ENCODE results near the gene WDR1.

DNA sequence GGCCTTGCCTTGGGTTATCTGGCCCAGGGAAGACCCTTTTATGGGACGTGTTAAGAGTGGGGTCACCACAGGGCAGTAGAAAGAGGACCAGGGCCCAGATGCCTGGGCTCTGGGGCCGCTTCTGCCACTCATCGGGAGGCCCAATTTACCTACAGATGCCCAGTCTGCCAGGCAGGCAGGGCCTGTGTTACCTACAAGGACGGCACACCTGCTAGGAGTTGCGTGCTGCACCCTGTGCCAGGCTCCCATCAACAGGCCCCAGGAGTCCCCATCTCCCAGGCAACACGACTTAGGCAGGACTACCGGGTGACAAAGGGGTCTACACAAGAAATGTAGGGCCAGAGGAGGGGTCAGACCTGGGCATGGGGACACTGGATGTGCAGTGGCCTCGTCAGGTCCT lies 34.6 kb downstream of the WDR1 start:
- no peak for TF ChIP-seq ZNF565 (CRISPR knock-in tag; conservative IDR thresholded peaks at IDR 0.05; ENCODE audit: low read depth)
- no peak for TF ChIP-seq ZNF8 (CRISPR knock-in tag; IDR thresholded peaks at IDR 0.05)
